ENCODE results near the gene PLXDC2.

PLXDC2 gene

GRCh38 chr10:19911886-19912285, 95.7 kb downstream of the PLXDC2 start:
- Histone ChIP-seq H3K27ac (ENCODE audit: extremely low read depth, low read depth, low read length) (no peak overlapping the region), H3K4me3 (ENCODE audit: low read depth, low read length) (no peak overlapping the region), H3K36me3 (ENCODE audit: control insufficient read depth in 2 of 2, insufficient read depth in 1 of 2, low read length in 2 of 2) (no peaks in the 10 kb centered on the region), H3K4me1 (ENCODE audit: control insufficient read depth, insufficient read depth, low read length) (no peaks in the 10 kb centered on the region), H3K9me3 (ENCODE audit: control insufficient read depth, insufficient read depth, low read depth, low read length) (no peaks in the 10 kb centered on the region)
- ChIA-PET POLR2A (no interaction called here), CTCF (no interaction called here)
- no peak for TF ChIP-seq ZNF366 (tag by site-specific recombination; conservative IDR thresholded peaks at IDR 0.05)
- TF ChIP-seq TRIM28 (IDR thresholded peaks at IDR 0.05; ENCODE audit: borderline replicate concordance, low read length): no peak
- TF ChIP-seq ZNF837 (tag by site-specific recombination; IDR thresholded peaks at IDR 0.05): no peak
- TF ChIP-seq, protein P1, sequence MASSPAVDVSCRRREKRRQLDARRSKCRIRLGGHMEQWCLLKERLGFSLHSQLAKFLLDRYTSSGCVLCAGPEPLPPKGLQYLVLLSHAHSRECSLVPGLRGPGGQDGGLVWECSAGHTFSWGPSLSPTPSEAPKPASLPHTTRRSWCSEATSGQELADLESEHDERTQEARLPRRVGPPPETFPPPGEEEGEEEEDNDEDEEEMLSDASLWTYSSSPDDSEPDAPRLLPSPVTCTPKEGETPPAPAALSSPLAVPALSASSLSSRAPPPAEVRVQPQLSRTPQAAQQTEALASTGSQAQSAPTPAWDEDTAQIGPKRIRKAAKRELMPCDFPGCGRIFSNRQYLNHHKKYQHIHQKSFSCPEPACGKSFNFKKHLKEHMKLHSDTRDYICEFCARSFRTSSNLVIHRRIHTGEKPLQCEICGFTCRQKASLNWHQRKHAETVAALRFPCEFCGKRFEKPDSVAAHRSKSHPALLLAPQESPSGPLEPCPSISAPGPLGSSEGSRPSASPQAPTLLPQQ (tag by site-specific recombination; IDR thresholded peaks at IDR 0.05): no peak
- no peak for TF ChIP-seq GFI1B (tag by site-specific recombination; IDR thresholded peaks at IDR 0.05)
- TF ChIP-seq ZSCAN30 (tag by site-specific recombination; IDR thresholded peaks at IDR 0.05): no peak
- TF ChIP-seq ZNF266 (tag by site-specific recombination; IDR thresholded peaks at IDR 0.05; ENCODE audit: low read depth): no peak
- TF ChIP-seq, protein P2, sequence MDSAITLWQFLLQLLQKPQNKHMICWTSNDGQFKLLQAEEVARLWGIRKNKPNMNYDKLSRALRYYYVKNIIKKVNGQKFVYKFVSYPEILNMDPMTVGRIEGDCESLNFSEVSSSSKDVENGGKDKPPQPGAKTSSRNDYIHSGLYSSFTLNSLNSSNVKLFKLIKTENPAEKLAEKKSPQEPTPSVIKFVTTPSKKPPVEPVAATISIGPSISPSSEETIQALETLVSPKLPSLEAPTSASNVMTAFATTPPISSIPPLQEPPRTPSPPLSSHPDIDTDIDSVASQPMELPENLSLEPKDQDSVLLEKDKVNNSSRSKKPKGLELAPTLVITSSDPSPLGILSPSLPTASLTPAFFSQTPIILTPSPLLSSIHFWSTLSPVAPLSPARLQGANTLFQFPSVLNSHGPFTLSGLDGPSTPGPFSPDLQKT (IDR thresholded peaks at IDR 0.05; ENCODE audit: borderline replicate concordance, low read depth, low read length): no peak
- TF ChIP-seq, protein P3, sequence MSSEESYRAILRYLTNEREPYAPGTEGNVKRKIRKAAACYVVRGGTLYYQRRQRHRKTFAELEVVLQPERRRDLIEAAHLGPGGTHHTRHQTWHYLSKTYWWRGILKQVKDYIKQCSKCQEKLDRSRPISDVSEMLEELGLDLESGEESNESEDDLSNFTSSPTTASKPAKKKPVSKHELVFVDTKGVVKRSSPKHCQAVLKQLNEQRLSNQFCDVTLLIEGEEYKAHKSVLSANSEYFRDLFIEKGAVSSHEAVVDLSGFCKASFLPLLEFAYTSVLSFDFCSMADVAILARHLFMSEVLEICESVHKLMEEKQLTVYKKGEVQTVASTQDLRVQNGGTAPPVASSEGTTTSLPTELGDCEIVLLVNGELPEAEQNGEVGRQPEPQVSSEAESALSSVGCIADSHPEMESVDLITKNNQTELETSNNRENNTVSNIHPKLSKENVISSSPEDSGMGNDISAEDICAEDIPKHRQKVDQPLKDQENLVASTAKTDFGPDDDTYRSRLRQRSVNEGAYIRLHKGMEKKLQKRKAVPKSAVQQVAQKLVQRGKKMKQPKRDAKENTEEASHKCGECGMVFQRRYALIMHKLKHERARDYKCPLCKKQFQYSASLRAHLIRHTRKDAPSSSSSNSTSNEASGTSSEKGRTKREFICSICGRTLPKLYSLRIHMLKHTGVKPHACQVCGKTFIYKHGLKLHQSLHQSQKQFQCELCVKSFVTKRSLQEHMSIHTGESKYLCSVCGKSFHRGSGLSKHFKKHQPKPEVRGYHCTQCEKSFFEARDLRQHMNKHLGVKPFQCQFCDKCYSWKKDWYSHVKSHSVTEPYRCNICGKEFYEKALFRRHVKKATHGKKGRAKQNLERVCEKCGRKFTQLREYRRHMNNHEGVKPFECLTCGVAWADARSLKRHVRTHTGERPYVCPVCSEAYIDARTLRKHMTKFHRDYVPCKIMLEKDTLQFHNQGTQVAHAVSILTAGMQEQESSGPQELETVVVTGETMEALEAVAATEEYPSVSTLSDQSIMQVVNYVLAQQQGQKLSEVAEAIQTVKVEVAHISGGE (tag by site-specific recombination; conservative IDR thresholded peaks at IDR 0.05; ENCODE audit: low read depth): no peak
- no peak for TF ChIP-seq ZNF302 (tag by site-specific recombination; IDR thresholded peaks at IDR 0.05; ENCODE audit: low read depth)
- TF ChIP-seq ZNF362 (tag by site-specific recombination; IDR thresholded peaks at IDR 0.05): no peak
- TF ChIP-seq ZNF292 (tag by site-specific recombination; IDR thresholded peaks at IDR 0.05; ENCODE audit: borderline replicate concordance, low read depth): no peak
- TF ChIP-seq ZNF324 (tag by site-specific recombination; IDR thresholded peaks at IDR 0.05): no peak
- no peak for TF ChIP-seq PRDM1 (tag by site-specific recombination; IDR thresholded peaks at IDR 0.05)
- TF ChIP-seq ZNF274 (IDR thresholded peaks at IDR 0.05; ENCODE audit: low read length): no peak
- TF ChIP-seq ZNF274 (tag by site-specific recombination; IDR thresholded peaks at IDR 0.05; ENCODE audit: borderline replicate concordance): no peak

- no peak overlapping the region for H3K4me3 ChIP-seq (ENCODE audit: low read depth, low read length)
- H3K36me3 ChIP-seq (ENCODE audit: control insufficient read depth in 2 of 2, insufficient read depth in 1 of 2, low read length in 2 of 2): no peaks in the 10 kb centered on the region
- ChIA-PET POLR2A (no interaction called here), CTCF (no interaction called here)
- no peaks in the 10 kb centered on the region for H3K9me3 ChIP-seq (ENCODE audit: control insufficient read depth, insufficient read depth, low read depth, low read length)
- H3K4me1 ChIP-seq (ENCODE audit: control insufficient read depth, insufficient read depth, low read length): peaks cover 3% of the 10 kb centered on the region
- H3K27ac ChIP-seq (ENCODE audit: extremely low read depth, low read depth, low read length): no peak overlapping the region
- TF ChIP-seq KLF8 (tag by site-specific recombination; IDR thresholded peaks at IDR 0.05) (no peak), YY1 (tag by site-specific recombination; IDR thresholded peaks at IDR 0.05) (no peak), ZNF274 (IDR thresholded peaks at IDR 0.05; ENCODE audit: low read length) (no peak), ZNF274 (tag by site-specific recombination; IDR thresholded peaks at IDR 0.05; ENCODE audit: borderline replicate concordance) (no peak), ZNF239 (tag by site-specific recombination; IDR thresholded peaks at IDR 0.05) (no peak), HIC1 (tag by site-specific recombination; IDR thresholded peaks at IDR 0.05) (no peak), ZNF830 (tag by site-specific recombination; IDR thresholded peaks at IDR 0.05; ENCODE audit: low read depth) (no peak), ZNF624 (tag by site-specific recombination; IDR thresholded peaks at IDR 0.05) (no peak), REPIN1 (tag by site-specific recombination; IDR thresholded peaks at IDR 0.05; ENCODE audit: low read depth) (no peak)
- TF ChIP-seq, protein P4, sequence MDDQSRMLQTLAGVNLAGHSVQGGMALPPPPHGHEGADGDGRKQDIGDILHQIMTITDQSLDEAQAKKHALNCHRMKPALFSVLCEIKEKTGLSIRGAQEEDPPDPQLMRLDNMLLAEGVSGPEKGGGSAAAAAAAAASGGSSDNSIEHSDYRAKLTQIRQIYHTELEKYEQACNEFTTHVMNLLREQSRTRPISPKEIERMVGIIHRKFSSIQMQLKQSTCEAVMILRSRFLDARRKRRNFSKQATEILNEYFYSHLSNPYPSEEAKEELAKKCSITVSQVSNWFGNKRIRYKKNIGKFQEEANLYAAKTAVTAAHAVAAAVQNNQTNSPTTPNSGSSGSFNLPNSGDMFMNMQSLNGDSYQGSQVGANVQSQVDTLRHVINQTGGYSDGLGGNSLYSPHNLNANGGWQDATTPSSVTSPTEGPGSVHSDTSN (CRISPR knock-in tag; IDR thresholded peaks at IDR 0.05): no peak
- TF ChIP-seq, protein P1 (tag by site-specific recombination; IDR thresholded peaks at IDR 0.05): no peak
Observed at GRCh38 chr10:19913987-19914386, 97.8 kb downstream of the PLXDC2 start.
